AG09319 (cell line): Measurements from ENCODE around the gene RNASE1.
"Not testable (repeated sequence)": the region's sequence is repeated elsewhere in the genome, so short reads cannot be mapped to it uniquely, and the experiment has no call there.

Source experiments
- DNase-seq: peaks from one replicate; pipeline ENCODE4 v3.0.0-alpha.2; 2010; ENCODE audit warnings: low read depth; ENCODE audit errors: extremely low read depth
- CTCF ChIP-seq: IDR thresholded peaks from 2 replicates; pipeline ENCODE4 v1.5.1; 2011; ENCODE audit warnings: low read depth, mild to moderate bottlenecking, inconsistent platforms, low read length, moderate library complexity

Gene RNASE1

GRCh38 chr14:20820063-20820904 lies 17.6 kb upstream of the RNASE1 start:
- no peak for TF ChIP-seq CTCF
- DNase-seq = no peak

GRCh38 chr14:20818861-20819260 lies 16.2 kb upstream of the RNASE1 start:
- no peak for TF ChIP-seq CTCF
- no peak for DNase-seq

- not testable (repeated sequence) for DNase-seq
These were observed 13.3 kb upstream of the RNASE1 start for GRCh38 chr14:20815946-20816345.

GRCh38 chr14:20811986-20812975 lies 9.6 kb upstream of the RNASE1 start:
- no peak for TF ChIP-seq CTCF
- DNase-seq = no peak

GRCh38 chr14:20809917-20810316 lies 7.3 kb upstream of the RNASE1 start:
- no peak for TF ChIP-seq CTCF
- no peak for DNase-seq

- TF ChIP-seq CTCF = no peak
- no peak for DNase-seq
These were observed 5.5 kb upstream of the RNASE1 start for GRCh38 chr14:20808162-20808483.

- no peak for TF ChIP-seq CTCF
- DNase-seq = no peak
These were observed 4.9 kb upstream of the RNASE1 start for GRCh38 chr14:20807304-20808161.
